Measurements from ENCODE around the gene ATG4C.
A peak's percentile ranks its signal among the peaks of the same experiment; 100 is the strongest.

DNA sequence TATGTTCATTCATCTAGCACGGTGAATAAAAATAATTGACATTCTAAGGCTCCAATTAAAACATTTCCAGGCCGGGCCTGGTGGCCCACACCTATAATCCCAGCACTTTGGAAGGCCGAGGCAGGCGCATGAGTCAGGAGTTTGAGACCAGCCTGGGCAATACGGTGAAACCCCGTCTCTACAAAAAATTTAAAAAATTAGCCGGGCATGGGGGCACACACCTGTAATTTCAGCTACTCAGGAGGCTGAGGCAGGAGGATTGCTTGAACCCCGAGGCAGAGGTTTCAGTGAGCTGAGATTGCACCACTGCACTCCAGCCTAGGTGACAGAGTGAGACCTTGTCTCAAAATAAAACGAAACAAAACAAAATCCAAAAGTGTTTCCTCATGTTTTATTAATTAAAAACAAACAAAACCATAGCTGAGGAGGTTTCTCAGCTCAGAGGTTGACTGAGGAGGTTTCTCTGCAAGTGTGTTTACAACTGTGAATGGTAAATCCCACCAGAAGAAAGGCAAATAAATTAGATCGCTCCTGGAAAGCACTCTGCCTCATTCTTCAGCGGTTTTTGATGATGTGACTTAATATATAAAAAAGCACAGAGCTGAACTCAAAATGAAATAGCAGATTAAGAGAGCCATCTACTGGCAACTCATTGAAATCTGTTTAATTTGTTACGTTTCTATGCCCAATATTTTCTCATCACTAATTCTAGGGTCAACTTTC lies 37.7 kb upstream of the ATG4C start:
- no peak for TF ChIP-seq POLR2A (IDR thresholded peaks at IDR 0.05)
- TF ChIP-seq, protein P1, sequence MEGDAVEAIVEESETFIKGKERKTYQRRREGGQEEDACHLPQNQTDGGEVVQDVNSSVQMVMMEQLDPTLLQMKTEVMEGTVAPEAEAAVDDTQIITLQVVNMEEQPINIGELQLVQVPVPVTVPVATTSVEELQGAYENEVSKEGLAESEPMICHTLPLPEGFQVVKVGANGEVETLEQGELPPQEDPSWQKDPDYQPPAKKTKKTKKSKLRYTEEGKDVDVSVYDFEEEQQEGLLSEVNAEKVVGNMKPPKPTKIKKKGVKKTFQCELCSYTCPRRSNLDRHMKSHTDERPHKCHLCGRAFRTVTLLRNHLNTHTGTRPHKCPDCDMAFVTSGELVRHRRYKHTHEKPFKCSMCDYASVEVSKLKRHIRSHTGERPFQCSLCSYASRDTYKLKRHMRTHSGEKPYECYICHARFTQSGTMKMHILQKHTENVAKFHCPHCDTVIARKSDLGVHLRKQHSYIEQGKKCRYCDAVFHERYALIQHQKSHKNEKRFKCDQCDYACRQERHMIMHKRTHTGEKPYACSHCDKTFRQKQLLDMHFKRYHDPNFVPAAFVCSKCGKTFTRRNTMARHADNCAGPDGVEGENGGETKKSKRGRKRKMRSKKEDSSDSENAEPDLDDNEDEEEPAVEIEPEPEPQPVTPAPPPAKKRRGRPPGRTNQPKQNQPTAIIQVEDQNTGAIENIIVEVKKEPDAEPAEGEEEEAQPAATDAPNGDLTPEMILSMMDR (IDR thresholded peaks at IDR 0.05), result peak; percentile 23 to 66 (median 45)

Data from esophagus squamous epithelium (tissue), 4 donors.